Activated CD4-positive, alpha-beta T cell treated with anti-CD3 and anti-CD28 coated beads, Interleukin-2, amount 50 U/mL, for 4 hours (primary cell): ENCODE measurements around the gene ATCAY.
"Not testable (repeated sequence)": the region's sequence is repeated elsewhere in the genome, so short reads cannot be mapped to it uniquely, and the experiment has no call there.

Experiments used
- DNase-seq, 2 experiments: peaks; one replicate each; pipeline ENCODE4 v3.0.0-alpha.2; 2020

Gene ATCAY

DNA sequence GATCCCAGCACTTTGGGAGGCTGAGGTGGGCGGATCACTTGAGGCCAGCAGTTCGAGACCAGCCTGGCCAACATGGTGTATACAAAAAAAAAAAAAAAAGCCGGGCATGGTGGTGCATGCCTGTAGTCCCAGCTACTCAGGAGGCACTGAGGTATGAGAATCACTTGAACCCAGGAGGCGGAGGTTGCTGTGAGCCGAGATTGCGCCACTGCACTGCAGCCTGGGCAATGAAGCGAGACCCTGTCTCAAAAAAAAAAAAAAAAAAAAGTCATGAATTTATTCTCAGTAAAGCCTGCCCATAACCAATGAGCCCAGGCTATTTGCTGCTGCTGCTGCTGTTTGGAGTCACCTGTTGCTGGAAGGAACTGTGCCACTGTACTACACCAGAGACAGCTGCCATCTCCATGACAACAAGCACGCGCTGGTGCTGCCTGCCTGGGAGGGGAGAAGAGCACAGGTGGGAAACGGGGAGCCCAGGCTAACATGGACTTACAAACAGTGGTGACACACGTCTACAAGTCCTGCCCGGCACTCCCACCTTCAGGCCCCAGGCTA lies 23.0 kb upstream of the ATCAY start:
- DNase-seq: no peak

- DNase-seq: no peak
These were observed 20.0 kb upstream of the ATCAY start for GRCh38 chr19:3860499-3860898.

GRCh38 chr19:3862826-3863500 lies 17.5 kb upstream of the ATCAY start:
- no peak for DNase-seq

DNA sequence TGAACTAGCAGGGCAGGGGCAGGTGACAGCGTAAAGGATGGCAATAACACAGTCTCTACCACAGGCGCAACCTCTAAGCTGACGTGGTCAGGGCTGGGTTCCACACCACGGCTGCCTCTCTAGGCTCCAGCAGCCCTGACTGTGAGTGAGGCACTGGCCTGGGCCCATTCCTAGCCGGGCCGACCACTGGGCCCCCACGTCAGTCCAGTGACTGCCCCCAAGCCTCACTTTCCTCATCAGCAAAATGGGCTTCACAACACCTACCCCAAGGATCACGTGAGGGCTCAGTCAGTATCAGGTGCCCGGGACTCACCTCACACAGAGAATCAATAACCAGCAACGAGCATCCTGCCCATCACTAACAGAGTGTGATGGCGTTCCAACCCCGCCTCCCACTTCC lies 16.8 kb upstream of the ATCAY start:
- DNase-seq: no peak

DNA sequence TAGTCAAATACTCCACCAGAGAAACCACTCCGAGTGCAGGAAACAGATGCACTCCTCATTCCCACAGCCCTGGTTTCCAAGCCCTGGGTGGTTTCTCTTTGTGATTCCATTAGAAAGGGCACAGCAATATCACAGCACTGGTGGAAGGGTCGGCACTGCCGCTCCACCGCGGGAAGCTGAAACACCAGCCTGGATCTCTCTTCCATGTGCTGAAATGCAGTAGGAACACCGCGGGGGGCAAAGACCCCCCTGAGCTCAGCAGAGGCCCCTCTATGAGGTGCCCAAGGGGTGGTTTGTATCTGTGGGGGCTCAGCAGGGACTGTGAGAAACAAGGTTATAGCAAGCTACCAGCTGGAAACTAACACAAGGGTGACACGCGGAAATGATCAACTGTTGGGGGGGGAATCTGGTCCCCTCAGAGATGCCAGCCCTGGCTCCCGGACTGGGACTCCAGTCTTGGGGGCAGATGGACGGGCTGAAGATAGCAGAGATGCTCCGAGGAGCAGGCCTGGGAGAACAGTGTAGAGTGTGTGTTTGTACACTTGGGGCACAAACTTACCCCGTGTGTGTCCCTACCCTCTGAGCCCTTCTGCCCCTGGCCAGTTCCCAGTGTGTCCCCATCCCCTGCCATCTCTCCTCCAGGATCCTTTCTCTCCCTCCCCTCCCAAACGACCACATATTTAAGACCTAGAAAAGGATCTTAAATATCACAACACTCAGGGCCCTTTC lies 13.4 kb upstream of the ATCAY start:
- no peak for DNase-seq

- DNase-seq: no peak
These were observed 12.3 kb upstream of the ATCAY start for GRCh38 chr19:3867971-3868769.

DNA sequence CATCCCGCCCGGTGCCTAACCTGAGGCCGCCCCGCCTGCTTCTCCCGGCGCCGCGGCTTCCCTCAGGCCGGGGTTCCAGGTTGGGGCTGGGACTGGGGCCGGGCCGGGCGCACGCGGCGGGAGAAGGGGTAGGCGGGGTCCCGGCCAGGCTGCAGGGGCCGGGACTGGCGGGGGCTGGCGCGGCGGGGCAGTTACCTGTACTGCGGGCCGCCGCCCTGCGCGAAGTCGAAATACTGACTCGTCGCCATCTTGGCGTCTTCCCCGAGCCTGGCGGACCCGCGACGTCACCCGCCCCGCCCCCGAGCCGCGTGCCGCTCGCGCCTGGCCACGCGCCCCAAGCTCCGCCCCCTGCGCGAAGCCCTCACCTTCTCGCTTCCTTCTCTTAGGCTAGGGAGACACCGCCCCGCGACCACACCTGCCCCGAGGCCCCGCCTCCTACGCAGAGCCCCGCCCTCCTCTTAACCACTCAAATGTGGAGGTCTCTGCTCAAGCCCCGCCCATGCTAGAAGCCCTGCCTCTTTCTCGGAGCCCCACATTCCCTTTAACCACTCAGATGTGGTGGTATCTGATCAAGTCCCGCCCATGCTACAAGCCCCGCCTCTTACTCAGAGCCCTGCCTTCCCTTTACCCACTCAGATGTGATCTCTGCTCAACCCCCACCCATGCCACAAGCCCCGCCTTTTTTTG lies 11.6 kb upstream of the ATCAY start, which contains the start of gene ZFR2:
TSS of gene ZFR2 (minus strand) at position 269 of the 687 bp plus-strand sequence. CDS start at position 248, 21 bp downstream.
- DNase-seq: peak; percentile 17 to 19

DNA sequence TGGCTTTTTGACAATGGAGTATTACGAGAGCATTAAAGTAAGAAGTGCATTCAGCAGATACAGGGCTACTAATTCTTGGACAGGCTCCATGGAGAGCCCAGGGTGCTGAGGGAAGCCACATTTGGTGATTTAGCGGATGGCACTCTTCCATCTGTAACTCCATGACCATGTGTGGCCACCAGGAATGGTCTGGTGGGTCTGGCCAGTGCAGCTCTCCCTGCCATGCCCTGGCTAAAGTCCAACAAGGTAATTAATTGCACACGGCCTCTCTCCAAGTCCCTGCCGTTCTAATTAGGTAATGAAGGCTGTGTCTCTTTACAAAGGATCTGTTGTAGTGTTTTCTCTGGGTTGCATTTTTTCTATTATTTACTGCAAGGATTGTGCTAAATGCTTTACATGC lies 7.3 kb upstream of the ATCAY start:
- DNase-seq: no peak

DNA sequence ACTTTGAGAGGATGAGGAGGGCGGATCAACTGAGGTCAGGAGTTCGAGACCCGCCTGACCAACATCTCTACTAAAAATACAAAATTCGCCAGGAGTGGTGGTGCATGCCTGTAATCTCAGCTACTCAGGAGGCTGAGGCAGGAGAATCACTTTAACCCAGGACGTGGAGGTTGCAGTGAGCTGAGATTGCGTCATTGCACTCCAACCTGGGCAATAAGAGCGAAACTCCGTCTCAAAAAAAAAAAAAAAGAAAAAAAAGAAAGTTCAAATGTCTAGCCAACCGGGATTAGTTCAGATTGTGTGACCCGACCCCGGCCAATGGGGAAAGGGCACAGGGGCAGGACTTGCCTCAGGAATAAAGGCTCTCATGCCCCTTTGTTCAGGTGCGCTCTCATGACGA lies 5.8 kb upstream of the ATCAY start:
- DNase-seq: not testable (repeated sequence)

DNA sequence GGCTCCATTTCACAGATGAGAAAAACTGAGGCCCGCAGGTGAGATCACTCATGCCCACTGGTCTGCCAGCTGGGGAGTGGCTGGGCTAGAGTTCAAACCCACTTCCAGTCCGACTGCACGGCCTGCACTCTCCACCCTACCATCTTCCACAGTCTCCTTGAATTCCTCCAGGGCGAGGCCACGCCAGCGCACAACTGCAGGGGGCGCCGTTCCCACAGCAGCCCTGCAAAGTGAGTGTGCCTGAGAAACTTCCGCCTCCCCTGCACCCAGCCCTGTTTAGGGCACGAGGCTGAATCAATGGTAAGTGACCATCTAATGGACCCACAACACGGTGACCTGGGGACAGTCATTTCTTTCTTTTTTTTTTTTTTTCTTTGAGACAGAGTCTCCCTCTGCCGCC lies 829 bp upstream of the ATCAY start:
- no peak for DNase-seq

GRCh38 chr19:3881272-3882040 lies 971 bp downstream of the ATCAY start:
- no peak for DNase-seq

- DNase-seq: no peak
These were observed 1.5 kb downstream of the ATCAY start for GRCh38 chr19:3882041-3882384.

GRCh38 chr19:3890591-3890990 lies 10.1 kb downstream of the ATCAY start:
- no peak for DNase-seq

- no peak for DNase-seq
These were observed 13.2 kb downstream of the ATCAY start for GRCh38 chr19:3893509-3894179.

- DNase-seq: not testable (repeated sequence)
These were observed 14.5 kb downstream of the ATCAY start for GRCh38 chr19:3894959-3895358.

DNA sequence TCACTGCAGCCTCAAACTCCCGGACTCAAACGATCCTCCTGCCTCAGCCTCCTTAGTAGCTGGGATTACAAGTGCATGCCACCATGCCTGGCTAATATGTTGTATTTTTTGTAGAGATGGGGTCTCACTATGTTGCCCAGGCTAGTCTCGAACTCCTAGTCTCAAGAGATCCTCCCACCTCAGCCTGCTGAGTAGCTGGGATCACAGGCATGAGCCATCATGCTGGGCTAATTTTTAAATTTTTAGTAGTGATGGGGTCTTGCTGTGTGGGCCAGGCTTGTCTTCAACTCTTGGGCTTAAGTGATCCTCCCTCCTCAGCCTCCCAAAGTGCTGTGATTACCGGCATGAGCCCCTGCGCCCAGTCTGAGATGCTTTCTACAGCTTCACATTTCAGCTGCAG lies 15.3 kb downstream of the ATCAY start:
- DNase-seq: no peak

GRCh38 chr19:3897936-3898335 lies 17.5 kb downstream of the ATCAY start:
- DNase-seq: no peak

DNA sequence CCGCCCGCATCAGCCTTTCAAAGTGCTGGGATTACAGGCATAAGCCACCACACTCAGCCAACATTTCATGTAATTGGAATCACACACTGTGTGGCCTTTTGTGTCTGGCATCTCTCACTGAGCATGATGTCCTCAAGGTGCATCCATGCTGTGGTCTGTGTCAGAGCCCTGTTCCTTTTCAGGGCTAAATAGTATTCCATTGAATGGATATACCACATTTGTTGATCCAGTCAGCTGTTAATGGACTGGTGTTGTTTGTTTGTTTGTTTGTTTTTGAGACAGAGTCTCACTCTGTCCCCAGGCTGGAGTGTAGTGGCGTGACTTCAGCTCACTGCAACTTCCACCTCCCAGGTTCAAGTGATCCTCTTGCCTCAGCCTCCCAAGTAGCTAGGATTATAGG lies 17.9 kb downstream of the ATCAY start:
- no peak for DNase-seq

- no peak for DNase-seq
These were observed 19.2 kb downstream of the ATCAY start for GRCh38 chr19:3899531-3900294.

DNA sequence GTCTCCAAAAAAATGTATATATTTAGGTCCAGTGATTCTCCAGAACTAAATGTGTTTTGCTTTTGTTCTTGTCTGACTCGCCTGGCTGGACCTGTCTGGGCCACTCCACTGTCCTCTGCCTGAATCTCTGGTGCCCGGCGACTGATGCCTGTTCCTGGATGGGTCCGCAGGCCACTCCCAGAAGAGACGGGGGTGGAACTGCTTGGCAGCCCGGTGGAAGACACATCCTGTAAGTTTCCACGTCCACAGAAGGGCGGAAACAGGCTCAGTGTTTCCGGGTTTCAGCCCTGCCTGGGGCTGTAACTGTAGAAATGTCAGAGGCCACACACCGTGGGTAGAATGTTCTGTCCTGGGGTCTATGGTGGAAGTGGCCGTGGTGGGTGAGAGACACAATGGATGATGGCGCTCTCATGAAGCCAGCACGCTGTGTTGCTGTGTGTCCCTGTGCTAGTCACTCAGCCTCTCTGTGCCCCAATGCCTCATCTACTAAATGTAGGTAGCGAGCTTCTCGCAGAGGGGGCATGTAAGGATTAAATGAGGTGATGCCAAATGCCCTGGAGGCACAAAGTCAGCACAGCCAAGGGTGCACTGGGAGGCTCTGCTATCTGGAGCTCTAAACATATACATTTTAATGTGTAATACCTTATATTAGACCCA lies 22.0 kb downstream of the ATCAY start:
- no peak for DNase-seq
